Ishikawa (cell line): ENCODE results near the gene STUM.

ENCODE experiments used
- CEBPB ChIP-seq: IDR thresholded peaks from 2 replicates; pipeline ENCODE4 v1.6.1; 2012
- CREB1 ChIP-seq: IDR thresholded peaks from 2 replicates; pipeline ENCODE4 v1.6.1; 2012; ENCODE audit warnings: low read depth
- EGR1 ChIP-seq: IDR thresholded peaks from 2 replicates; pipeline ENCODE4 v1.6.1; 2012
- EP300 ChIP-seq: IDR thresholded peaks from 2 replicates; pipeline ENCODE4 v1.6.1; 2012; ENCODE audit warnings: borderline replicate concordance
- FOXM1 ChIP-seq: IDR thresholded peaks from 2 replicates; pipeline ENCODE4 v1.6.1; 2012; ENCODE audit warnings: low read depth, borderline replicate concordance
- MAX ChIP-seq: IDR thresholded peaks from 2 replicates; pipeline ENCODE4 v1.6.1; 2012
- NFIC ChIP-seq: IDR thresholded peaks from 2 replicates; pipeline ENCODE4 v1.6.1; 2012
- RAD21 ChIP-seq: IDR thresholded peaks from 2 replicates; pipeline ENCODE4 v1.6.1; 2012; ENCODE audit warnings: low read depth
- REST ChIP-seq: IDR thresholded peaks from 2 replicates; pipeline ENCODE4 v1.6.1; 2012; ENCODE audit warnings: low read depth, mild to moderate bottlenecking
- TAF1 ChIP-seq: IDR thresholded peaks from 2 replicates; pipeline ENCODE4 v1.6.1; 2012; ENCODE audit warnings: low read depth, mild to moderate bottlenecking
- TCF12 ChIP-seq: IDR thresholded peaks from 2 replicates; pipeline ENCODE4 v1.6.1; 2012; ENCODE audit warnings: low read depth
- TEAD4 ChIP-seq: IDR thresholded peaks from 2 replicates; pipeline ENCODE4 v1.6.1; 2012
- USF1 ChIP-seq: IDR thresholded peaks from 2 replicates; pipeline ENCODE4 v1.6.1; 2012
- YY1 ChIP-seq: IDR thresholded peaks from 2 replicates; pipeline ENCODE4 v1.6.1; 2012; ENCODE audit warnings: low read depth
- ZBTB7A ChIP-seq: IDR thresholded peaks from 2 replicates; pipeline ENCODE4 v1.6.1; 2012; ENCODE audit warnings: low read depth

STUM gene

GRCh38 chr1:226546926-226547325 lies 1.6 kb upstream of the STUM start:
- no peak for TF ChIP-seq MAX
- TF ChIP-seq YY1, result no peak
- TF ChIP-seq CREB1, result no peak
- TF ChIP-seq FOXM1, result no peak
- no peak for TF ChIP-seq TEAD4
- TF ChIP-seq RAD21, result no peak
- no peak for TF ChIP-seq TAF1
- TF ChIP-seq REST, result no peak
- no peak for TF ChIP-seq TCF12
- no peak for TF ChIP-seq EP300
- no peak for TF ChIP-seq EGR1
- no peak for TF ChIP-seq NFIC
- no peak for TF ChIP-seq CEBPB
- no peak for TF ChIP-seq USF1
- TF ChIP-seq ZBTB7A, result no peak

GRCh38 chr1:226547754-226548191 lies 791 bp upstream of the STUM start:
- TF ChIP-seq TCF12 (no peak), CREB1 (no peak), ZBTB7A (no peak), USF1 (no peak), TAF1 (no peak), EP300 (no peak), RAD21 (peak; percentile 89), EGR1 (no peak), YY1 (no peak), TEAD4 (0 out of 2 replicates have a peak, but pooled peaks have one; percentile 7), REST (no peak), MAX (0 out of 2 replicates have a peak, but pooled peaks have one; percentile 10), NFIC (no peak), FOXM1 (no peak), CEBPB (no peak)

- TF ChIP-seq FOXM1, result no peak
- no peak for TF ChIP-seq EP300
- TF ChIP-seq USF1, result no peak
- no peak for TF ChIP-seq CEBPB
- peak; percentile 92 for TF ChIP-seq ZBTB7A
Measured at GRCh38 chr1:226549094-226549936, 751 bp downstream of the STUM start.

GRCh38 chr1:226549937-226550671 lies 1.5 kb downstream of the STUM start:
- TF ChIP-seq TAF1 (no peak), CREB1 (no peak), TEAD4 (no peak), USF1 (no peak), NFIC (no peak), YY1 (no peak), EP300 (no peak), ZBTB7A (no peak)

- TF ChIP-seq YY1, result no peak
- TF ChIP-seq CEBPB, result no peak
- no peak for TF ChIP-seq REST
- TF ChIP-seq USF1, result no peak
- TF ChIP-seq EGR1, result no peak
- no peak for TF ChIP-seq CREB1
- TF ChIP-seq TEAD4, result no peak
- TF ChIP-seq MAX, result no peak
Measured at GRCh38 chr1:226550672-226551041, 2.1 kb downstream of the STUM start.
